HFF-Myc (cell line): ENCODE results near the gene CACNA1C.

Experiments
- DNase-seq: peaks from one replicate; pipeline ENCODE4 v3.0.0-alpha.2; 2011; ENCODE audit warnings: low read depth; ENCODE audit errors: extremely low read depth
- H3K4me3 ChIP-seq: replicated peaks from 2 replicates; pipeline ENCODE4 v1.5.1; 2011; ENCODE audit warnings: low read depth, mild to moderate bottlenecking, control low read depth, low read length
- TF ChIP-seq, protein P1 (sequence below): IDR thresholded peaks from 2 replicates; pipeline ENCODE4 v1.5.1; 2012; ENCODE audit warnings: mild to moderate bottlenecking, low read depth, low read length, control low read depth; ENCODE audit errors: missing control alignments

Gene CACNA1C

DNA sequence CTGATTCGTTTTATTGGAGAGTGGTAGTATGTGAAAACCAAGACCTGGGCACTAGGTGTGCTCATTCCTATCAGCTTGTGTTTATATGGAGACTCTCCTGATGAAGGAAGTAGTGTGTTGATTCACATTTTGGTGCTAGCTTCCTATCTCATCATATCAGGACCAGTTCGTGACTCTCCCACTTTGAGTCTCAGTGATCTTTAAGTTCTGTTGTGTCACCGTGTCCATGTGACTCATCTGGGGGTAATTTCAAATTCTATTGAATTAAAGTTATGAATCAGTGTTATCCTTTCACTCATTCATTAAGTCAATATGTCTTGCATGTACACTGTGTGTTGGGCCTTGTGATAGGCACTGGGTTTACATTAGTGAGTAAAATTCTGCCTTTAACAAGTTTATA, 180.2 kb downstream of the CACNA1C start:
- H3K4me3 ChIP-seq, result no peak overlapping the region
- no peak for DNase-seq
- TF ChIP-seq, protein P1, sequence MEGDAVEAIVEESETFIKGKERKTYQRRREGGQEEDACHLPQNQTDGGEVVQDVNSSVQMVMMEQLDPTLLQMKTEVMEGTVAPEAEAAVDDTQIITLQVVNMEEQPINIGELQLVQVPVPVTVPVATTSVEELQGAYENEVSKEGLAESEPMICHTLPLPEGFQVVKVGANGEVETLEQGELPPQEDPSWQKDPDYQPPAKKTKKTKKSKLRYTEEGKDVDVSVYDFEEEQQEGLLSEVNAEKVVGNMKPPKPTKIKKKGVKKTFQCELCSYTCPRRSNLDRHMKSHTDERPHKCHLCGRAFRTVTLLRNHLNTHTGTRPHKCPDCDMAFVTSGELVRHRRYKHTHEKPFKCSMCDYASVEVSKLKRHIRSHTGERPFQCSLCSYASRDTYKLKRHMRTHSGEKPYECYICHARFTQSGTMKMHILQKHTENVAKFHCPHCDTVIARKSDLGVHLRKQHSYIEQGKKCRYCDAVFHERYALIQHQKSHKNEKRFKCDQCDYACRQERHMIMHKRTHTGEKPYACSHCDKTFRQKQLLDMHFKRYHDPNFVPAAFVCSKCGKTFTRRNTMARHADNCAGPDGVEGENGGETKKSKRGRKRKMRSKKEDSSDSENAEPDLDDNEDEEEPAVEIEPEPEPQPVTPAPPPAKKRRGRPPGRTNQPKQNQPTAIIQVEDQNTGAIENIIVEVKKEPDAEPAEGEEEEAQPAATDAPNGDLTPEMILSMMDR, result no peak

DNA sequence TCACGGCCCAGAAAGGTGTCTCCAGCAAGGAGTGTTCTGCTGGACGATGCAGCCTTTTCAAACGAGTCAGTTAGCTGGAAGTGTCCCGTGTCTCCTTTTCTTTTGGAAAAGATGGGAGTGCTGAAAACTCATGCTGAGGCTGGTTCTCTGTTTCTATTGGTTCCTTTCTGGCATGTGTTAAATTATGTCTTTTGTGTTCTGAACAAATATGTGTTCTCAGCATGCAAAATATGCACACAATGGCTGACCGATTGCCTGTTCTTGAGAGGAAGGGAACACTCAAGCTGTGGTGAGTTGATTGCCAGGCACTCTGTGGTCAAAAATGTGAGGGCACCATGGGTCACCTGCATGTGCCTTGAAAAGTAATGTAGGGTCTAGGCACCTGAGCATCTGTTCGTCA, 181.3 kb downstream of the CACNA1C start:
- DNase-seq, result no peak
- no peak overlapping the region for H3K4me3 ChIP-seq
- TF ChIP-seq, protein P1, result no peak

DNA sequence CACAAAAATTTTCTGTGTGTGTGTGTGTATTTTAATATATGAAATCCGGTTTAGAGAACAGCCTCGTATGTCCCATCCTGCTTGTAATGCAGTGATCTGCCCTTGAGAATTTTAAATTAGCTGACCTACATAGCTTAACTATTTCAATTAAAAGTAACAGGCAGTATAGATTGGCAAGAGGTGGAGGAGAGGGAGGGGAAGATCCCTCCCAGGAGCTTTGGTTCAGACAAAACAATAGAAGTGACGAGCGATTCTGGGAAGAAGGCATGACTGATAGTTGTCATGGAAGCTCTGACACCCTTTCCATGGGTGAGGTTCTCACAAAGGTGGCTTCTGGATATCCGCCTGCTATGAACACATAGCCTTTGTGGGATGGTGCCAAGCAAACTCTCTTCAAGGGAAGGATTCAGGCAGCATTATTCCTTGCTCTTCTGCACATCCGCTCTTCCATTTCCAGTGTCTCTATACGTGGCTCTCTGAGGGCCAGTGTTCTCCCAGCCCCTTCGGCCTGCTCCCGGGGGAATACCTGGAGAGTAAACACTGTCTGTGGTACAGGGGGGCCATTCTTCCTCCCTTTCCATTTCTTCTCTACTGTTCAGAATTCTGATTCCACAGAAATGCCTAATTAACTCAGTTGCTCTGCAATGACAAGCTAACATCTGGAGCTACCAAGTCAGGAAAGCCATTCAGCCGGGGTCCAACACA, 182.0 kb downstream of the CACNA1C start:
- no peak for DNase-seq
- no peak overlapping the region for H3K4me3 ChIP-seq
- TF ChIP-seq, protein P1, result no peak

DNA sequence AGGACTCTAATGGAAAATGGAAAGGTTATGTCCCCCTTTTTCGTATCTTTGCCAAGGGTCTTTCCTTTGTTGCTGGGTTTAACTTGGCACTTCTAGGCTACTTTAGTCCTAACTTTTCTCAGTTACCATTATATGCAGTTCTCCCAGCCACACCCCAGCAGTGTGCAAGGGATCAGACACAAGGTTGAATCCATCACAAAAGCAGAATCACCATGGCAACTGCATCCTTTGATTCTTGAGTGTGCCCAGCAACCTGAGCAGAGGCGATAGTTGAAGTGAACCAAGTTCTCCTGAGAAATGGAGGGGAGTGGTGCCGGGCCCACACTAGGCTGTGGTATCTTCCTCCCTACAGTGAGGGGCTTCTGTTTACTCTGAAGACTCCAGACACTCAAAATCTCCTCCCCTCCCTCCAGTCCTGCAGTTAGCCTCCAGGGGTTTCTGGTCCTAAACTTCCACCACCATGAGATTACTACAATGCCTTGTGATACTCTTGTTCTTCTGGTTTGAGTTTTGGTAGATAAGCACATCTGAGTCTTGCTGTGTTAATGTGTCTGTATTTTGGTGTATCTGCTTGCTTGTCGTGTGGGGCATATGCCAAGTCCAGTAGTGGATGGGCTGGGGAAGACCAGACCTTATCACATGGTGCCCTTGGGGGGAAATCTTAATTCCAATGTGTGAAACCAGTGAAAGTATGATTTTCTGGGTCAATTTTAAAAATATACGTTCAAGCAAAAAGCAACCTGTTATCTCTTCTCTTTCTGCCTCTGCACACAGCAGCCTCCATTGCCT, 183.9 kb downstream of the CACNA1C start:
- no peak for DNase-seq
- TF ChIP-seq, protein P1, result no peak
- H3K4me3 ChIP-seq, result no peak overlapping the region

DNA sequence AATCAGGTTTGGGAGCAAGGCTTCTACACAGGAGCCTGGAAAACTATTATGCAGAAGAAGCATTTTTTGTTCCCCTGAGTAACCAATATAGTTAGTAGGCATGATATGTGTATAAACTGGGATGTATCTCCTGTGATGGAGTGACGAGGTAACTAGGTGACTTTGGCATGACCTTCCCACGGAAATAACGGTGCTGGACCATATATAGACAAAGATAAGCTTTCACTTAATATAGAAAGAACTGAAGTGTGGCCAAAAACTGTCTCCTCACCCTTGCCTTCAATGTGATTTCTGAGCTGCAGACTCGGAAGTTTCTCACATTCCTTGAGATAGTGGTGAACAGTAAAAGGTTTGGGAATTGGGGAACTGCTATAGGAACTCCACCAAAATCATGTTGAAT, 185.3 kb downstream of the CACNA1C start:
- DNase-seq, result no peak

DNA sequence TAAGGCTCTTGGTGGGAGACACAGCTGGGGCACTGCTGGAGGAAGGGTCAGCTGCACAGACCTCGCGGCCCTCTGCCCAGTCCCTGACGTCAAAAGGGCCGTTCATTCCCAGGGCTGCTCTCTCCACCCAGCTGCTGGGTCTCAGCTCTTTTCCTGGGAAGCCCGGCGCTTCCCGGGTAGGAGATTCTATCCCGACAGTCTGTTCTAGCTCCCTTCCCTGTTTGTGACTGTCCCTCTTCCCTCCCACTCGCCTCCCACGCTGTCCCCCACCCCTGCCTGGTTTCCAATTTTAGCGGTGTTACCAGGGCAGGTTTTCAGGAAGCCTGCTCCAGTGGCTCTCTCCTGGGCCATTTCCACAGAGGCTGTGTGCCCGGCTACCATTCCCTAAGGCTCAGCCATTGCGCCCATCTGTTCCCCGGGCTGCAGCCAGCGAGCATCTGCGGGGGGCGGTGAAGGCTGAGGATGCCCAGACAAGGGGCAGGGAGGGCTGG, 186.6 kb downstream of the CACNA1C start:
- H3K4me3 ChIP-seq, result no peak overlapping the region
- no peak for DNase-seq
- TF ChIP-seq, protein P1, result no peak

More for the DNA sequence above, 185.3 kb downstream of the CACNA1C start:
- TF ChIP-seq, protein P1, result no peak
- no peak overlapping the region for H3K4me3 ChIP-seq
